Measurements from ENCODE around the gene LVRN.

LVRN gene

GRCh38 chr5:115941051-115941675 is 21.1 kb upstream of the LVRN start:
- no peaks in the 10 kb centered on the region for H3K27me3 ChIP-seq (ENCODE audit: control insufficient read depth, insufficient read depth, low read length)
- H3K4me3 ChIP-seq (ENCODE audit: low read length), result no peak overlapping the region
- H3K9me3 ChIP-seq (ENCODE audit: control insufficient read depth, low read length), result no peaks in the 10 kb centered on the region
- H3K36me3 ChIP-seq (ENCODE audit: control insufficient read depth, insufficient read depth, low read length), result no peaks in the 10 kb centered on the region
- no peaks in the 10 kb centered on the region for H3K4me1 ChIP-seq (ENCODE audit: control insufficient read depth, insufficient read depth, low read length)
- no peak overlapping the region for H3K9ac ChIP-seq (ENCODE audit: low read length)

- H3K36me3 ChIP-seq (ENCODE audit: control insufficient read depth, insufficient read depth, low read length), result no peaks in the 10 kb centered on the region
- no peaks in the 10 kb centered on the region for H3K27me3 ChIP-seq (ENCODE audit: control insufficient read depth, insufficient read depth, low read length)
- no peak overlapping the region for H3K9ac ChIP-seq (ENCODE audit: low read length)
- H3K4me3 ChIP-seq (ENCODE audit: low read length), result no peak overlapping the region
- no peaks in the 10 kb centered on the region for H3K4me1 ChIP-seq (ENCODE audit: control insufficient read depth, insufficient read depth, low read length)
- H3K9me3 ChIP-seq (ENCODE audit: control insufficient read depth, low read length), result no peaks in the 10 kb centered on the region
Observed at GRCh38 chr5:115944501-115944900, 17.8 kb upstream of the LVRN start.

- H3K9me3 ChIP-seq (ENCODE audit: control insufficient read depth, low read length), result no peaks in the 10 kb centered on the region
- no peaks in the 10 kb centered on the region for H3K4me1 ChIP-seq (ENCODE audit: control insufficient read depth, insufficient read depth, low read length)
- no peaks in the 10 kb centered on the region for H3K36me3 ChIP-seq (ENCODE audit: control insufficient read depth, insufficient read depth, low read length)
- no peaks in the 10 kb centered on the region for H3K27me3 ChIP-seq (ENCODE audit: control insufficient read depth, insufficient read depth, low read length)
- H3K9ac ChIP-seq (ENCODE audit: low read length), result no peak overlapping the region
- no peak overlapping the region for H3K4me3 ChIP-seq (ENCODE audit: low read length)
Observed at GRCh38 chr5:115946655-115947054, 15.6 kb upstream of the LVRN start.

- Histone ChIP-seq H3K4me1 (ENCODE audit: control insufficient read depth, insufficient read depth, low read length) (no peaks in the 10 kb centered on the region), H3K36me3 (ENCODE audit: control insufficient read depth, insufficient read depth, low read length) (no peaks in the 10 kb centered on the region), H3K4me3 (ENCODE audit: low read length) (no peak overlapping the region), H3K27me3 (ENCODE audit: control insufficient read depth, insufficient read depth, low read length) (no peaks in the 10 kb centered on the region), H3K9ac (ENCODE audit: low read length) (no peak overlapping the region), H3K9me3 (ENCODE audit: control insufficient read depth, low read length) (no peaks in the 10 kb centered on the region)
Observed at GRCh38 chr5:115947260-115947659, 15.0 kb upstream of the LVRN start.

- no peak overlapping the region for H3K9ac ChIP-seq (ENCODE audit: low read length)
- no peaks in the 10 kb centered on the region for H3K4me1 ChIP-seq (ENCODE audit: control insufficient read depth, insufficient read depth, low read length)
- H3K4me3 ChIP-seq (ENCODE audit: low read length), result no peak overlapping the region
- H3K27me3 ChIP-seq (ENCODE audit: control insufficient read depth, insufficient read depth, low read length), result no peaks in the 10 kb centered on the region
- H3K36me3 ChIP-seq (ENCODE audit: control insufficient read depth, insufficient read depth, low read length), result no peaks in the 10 kb centered on the region
- H3K9me3 ChIP-seq (ENCODE audit: control insufficient read depth, low read length), result no peaks in the 10 kb centered on the region
Observed at GRCh38 chr5:115948091-115948534, 14.2 kb upstream of the LVRN start.

- H3K4me3 ChIP-seq (ENCODE audit: low read length), result no peak overlapping the region
- no peak overlapping the region for H3K9ac ChIP-seq (ENCODE audit: low read length)
- no peaks in the 10 kb centered on the region for H3K9me3 ChIP-seq (ENCODE audit: control insufficient read depth, low read length)
- H3K4me1 ChIP-seq (ENCODE audit: control insufficient read depth, insufficient read depth, low read length), result no peaks in the 10 kb centered on the region
- H3K36me3 ChIP-seq (ENCODE audit: control insufficient read depth, insufficient read depth, low read length), result no peaks in the 10 kb centered on the region
- no peaks in the 10 kb centered on the region for H3K27me3 ChIP-seq (ENCODE audit: control insufficient read depth, insufficient read depth, low read length)
Observed at GRCh38 chr5:115949096-115949495, 13.2 kb upstream of the LVRN start.

- H3K36me3 ChIP-seq (ENCODE audit: control insufficient read depth, insufficient read depth, low read length), result no peaks in the 10 kb centered on the region
- peaks cover 7% of the 10 kb centered on the region for H3K27me3 ChIP-seq (ENCODE audit: control insufficient read depth, insufficient read depth, low read length)
- no peaks in the 10 kb centered on the region for H3K9me3 ChIP-seq (ENCODE audit: control insufficient read depth, low read length)
- no peak overlapping the region for H3K4me3 ChIP-seq (ENCODE audit: low read length)
- H3K4me1 ChIP-seq (ENCODE audit: control insufficient read depth, insufficient read depth, low read length), result no peaks in the 10 kb centered on the region
- no peak overlapping the region for H3K9ac ChIP-seq (ENCODE audit: low read length)
Observed at GRCh38 chr5:115952588-115952987, 9.7 kb upstream of the LVRN start.

GRCh38 chr5:115954144-115954543 is 8.1 kb upstream of the LVRN start:
- Histone ChIP-seq H3K9ac (ENCODE audit: low read length) (no peak overlapping the region), H3K36me3 (ENCODE audit: control insufficient read depth, insufficient read depth, low read length) (no peaks in the 10 kb centered on the region)

GRCh38 chr5:115956957-115957356 is 5.3 kb upstream of the LVRN start:
- H3K27me3 ChIP-seq (ENCODE audit: control insufficient read depth, insufficient read depth, low read length), result peaks cover 40% of the 10 kb centered on the region
- H3K36me3 ChIP-seq (ENCODE audit: control insufficient read depth, insufficient read depth, low read length), result no peaks in the 10 kb centered on the region
- peaks cover 3% of the 10 kb centered on the region for H3K4me1 ChIP-seq (ENCODE audit: control insufficient read depth, insufficient read depth, low read length)
- no peaks in the 10 kb centered on the region for H3K9me3 ChIP-seq (ENCODE audit: control insufficient read depth, low read length)
- no peak overlapping the region for H3K9ac ChIP-seq (ENCODE audit: low read length)
- H3K4me3 ChIP-seq (ENCODE audit: low read length), result no peak overlapping the region

More at GRCh38 chr5:115954144-115954543, 8.1 kb upstream of the LVRN start:
- Histone ChIP-seq H3K9me3 (ENCODE audit: control insufficient read depth, low read length) (no peaks in the 10 kb centered on the region), H3K27me3 (ENCODE audit: control insufficient read depth, insufficient read depth, low read length) (peaks cover 20% of the 10 kb centered on the region), H3K4me3 (ENCODE audit: low read length) (no peak overlapping the region), H3K4me1 (ENCODE audit: control insufficient read depth, insufficient read depth, low read length) (no peaks in the 10 kb centered on the region)

- Histone ChIP-seq H3K4me3 (ENCODE audit: low read length) (no peak overlapping the region), H3K9ac (ENCODE audit: low read length) (no peak overlapping the region), H3K27me3 (ENCODE audit: control insufficient read depth, insufficient read depth, low read length) (peaks cover 65% of the 10 kb centered on the region), H3K4me1 (ENCODE audit: control insufficient read depth, insufficient read depth, low read length) (peaks cover 15% of the 10 kb centered on the region), H3K9me3 (ENCODE audit: control insufficient read depth, low read length) (no peaks in the 10 kb centered on the region), H3K36me3 (ENCODE audit: control insufficient read depth, insufficient read depth, low read length) (no peaks in the 10 kb centered on the region)
Observed at GRCh38 chr5:115961381-115962238, 665 bp upstream of the LVRN start.

GRCh38 chr5:115962565-115963402 is 509 bp downstream of the LVRN start:
- peaks cover 15% of the 10 kb centered on the region for H3K4me1 ChIP-seq (ENCODE audit: control insufficient read depth, insufficient read depth, low read length)
- H3K9ac ChIP-seq (ENCODE audit: low read length), result no peak overlapping the region
- no peaks in the 10 kb centered on the region for H3K9me3 ChIP-seq (ENCODE audit: control insufficient read depth, low read length)
- H3K36me3 ChIP-seq (ENCODE audit: control insufficient read depth, insufficient read depth, low read length), result no peaks in the 10 kb centered on the region
- peaks cover 61% of the 10 kb centered on the region for H3K27me3 ChIP-seq (ENCODE audit: control insufficient read depth, insufficient read depth, low read length)
- H3K4me3 ChIP-seq (ENCODE audit: low read length), result no peak overlapping the region

- H3K9me3 ChIP-seq (ENCODE audit: control insufficient read depth, low read length), result no peaks in the 10 kb centered on the region
- no peak overlapping the region for H3K9ac ChIP-seq (ENCODE audit: low read length)
- H3K4me1 ChIP-seq (ENCODE audit: control insufficient read depth, insufficient read depth, low read length), result peaks cover 15% of the 10 kb centered on the region
- no peak overlapping the region for H3K4me3 ChIP-seq (ENCODE audit: low read length)
- no peaks in the 10 kb centered on the region for H3K36me3 ChIP-seq (ENCODE audit: control insufficient read depth, insufficient read depth, low read length)
- peaks cover 53% of the 10 kb centered on the region for H3K27me3 ChIP-seq (ENCODE audit: control insufficient read depth, insufficient read depth, low read length)
Observed at GRCh38 chr5:115963566-115963965, 1.3 kb downstream of the LVRN start.

Measured in mucosa of stomach (tissue), 1 donor.